ENCODE results near the gene ZNRF2.

ZNRF2 gene

GRCh38 chr7:30284298-30285066 lies at the start of gene ZNRF2:
Gene ZNRF2 (plus strand): TSS chr7:30284597. CDS start chr7:30285358, 761 bp downstream.
- DNase-seq (ENCODE audit: low read depth), result peak; percentile 88

GRCh38 chr7:30237271-30237695 lies 47.1 kb upstream of the ZNRF2 start:
- DNase-seq (ENCODE audit: low read depth), result no peak

- DNase-seq (ENCODE audit: low read depth), result no peak
These were observed 45.5 kb upstream of the ZNRF2 start for GRCh38 chr7:30238721-30239441.

GRCh38 chr7:30240106-30240800 lies 44.1 kb upstream of the ZNRF2 start:
- no peak for DNase-seq (ENCODE audit: low read depth)

- no peak for DNase-seq (ENCODE audit: low read depth)
These were observed 42.6 kb upstream of the ZNRF2 start for GRCh38 chr7:30241767-30242166.

- DNase-seq (ENCODE audit: low read depth), result no peak
These were observed 40.1 kb upstream of the ZNRF2 start for GRCh38 chr7:30244340-30244739.

- no peak for DNase-seq (ENCODE audit: low read depth)
These were observed 38.5 kb upstream of the ZNRF2 start for GRCh38 chr7:30245913-30246312.

GRCh38 chr7:30246392-30246791 lies 38.0 kb upstream of the ZNRF2 start:
- no peak for DNase-seq (ENCODE audit: low read depth)

GRCh38 chr7:30247541-30248401 lies 36.6 kb upstream of the ZNRF2 start:
- DNase-seq (ENCODE audit: low read depth), result no peak

GRCh38 chr7:30249316-30249715 lies 35.1 kb upstream of the ZNRF2 start:
- DNase-seq (ENCODE audit: low read depth), result no peak

- no peak for DNase-seq (ENCODE audit: low read depth)
These were observed 34.2 kb upstream of the ZNRF2 start for GRCh38 chr7:30249986-30250774.

- no peak for DNase-seq (ENCODE audit: low read depth)
These were observed 32.6 kb upstream of the ZNRF2 start for GRCh38 chr7:30251708-30252329.

- no peak for DNase-seq (ENCODE audit: low read depth)
These were observed 31.3 kb upstream of the ZNRF2 start for GRCh38 chr7:30252885-30253795.

- no peak for DNase-seq (ENCODE audit: low read depth)
These were observed 30.6 kb upstream of the ZNRF2 start for GRCh38 chr7:30253796-30254165.

- DNase-seq (ENCODE audit: low read depth), result no peak
These were observed 30.1 kb upstream of the ZNRF2 start for GRCh38 chr7:30254248-30254647.

- no peak for DNase-seq (ENCODE audit: low read depth)
These were observed 29.7 kb upstream of the ZNRF2 start for GRCh38 chr7:30254717-30255063.

GRCh38 chr7:30255064-30255769 lies 29.2 kb upstream of the ZNRF2 start:
- no peak for DNase-seq (ENCODE audit: low read depth)

- no peak for DNase-seq (ENCODE audit: low read depth)
These were observed 28.0 kb upstream of the ZNRF2 start for GRCh38 chr7:30256349-30256858.

- no peak for DNase-seq (ENCODE audit: low read depth)
These were observed 24.1 kb upstream of the ZNRF2 start for GRCh38 chr7:30260246-30260768.

All from stimulated activated CD8-positive, alpha-beta memory T cell treated with anti-CD3 and anti-CD28 coated beads, Interleukin-15, amount 100 ng/mL, for 24 hours (primary cell).